Smooth muscle cell (in vitro differentiated cells): ENCODE results near the gene SLC35F1. TPM values are rescaled to one million over a fixed set of nuclear protein-coding genes. Genes with fewer than 3 reads are reported as not detected.

Experiments used
- DNase-seq: peaks from one replicate; lab custom pipeline; 2025; ENCODE audit not compliant: unreplicated experiment; lab: John Stamatoyannopoulos, UW
- H2AFZ ChIP-seq: fragments of 200-600 bp; sonication (generic); 2 replicates; pipeline ENCODE4 v1.6.0; 2016; ENCODE audit warnings: antibody characterized with exemption, low read depth, mild to moderate bottlenecking
- H3F3A ChIP-seq: fragments of 200-600 bp; sonication (generic); 2 replicates; pipeline ENCODE4 v1.6.0; 2017; ENCODE audit warnings: antibody characterized with exemption, low read depth
- H3K27ac ChIP-seq: fragments of 200-600 bp; sonication (generic); 2 replicates; pipeline ENCODE4 v1.5.1; 2016; ENCODE audit warnings: low read depth, mild to moderate bottlenecking
- H3K27me3 ChIP-seq: fragments of 200-600 bp; sonication (generic); 2 replicates; pipeline ENCODE4 v1.6.1; 2016; ENCODE audit warnings: low read depth, mild to moderate bottlenecking
- H3K36me3 ChIP-seq: fragments of 200-600 bp; sonication (generic); 2 replicates; pipeline ENCODE4 v1.5.1; 2016; ENCODE audit warnings: low read depth
- H3K4me1 ChIP-seq: fragments of 200-600 bp; sonication (generic); 2 replicates; pipeline ENCODE4 v1.5.1; 2016; ENCODE audit warnings: low read depth
- H3K4me2 ChIP-seq: fragments of 200-600 bp; sonication (generic); 2 replicates; pipeline ENCODE4 v1.6.0; 2016; ENCODE audit warnings: mild to moderate bottlenecking
- H3K4me3 ChIP-seq: fragments of 200-600 bp; sonication (generic); 2 replicates; pipeline ENCODE4 v1.5.1; 2016; ENCODE audit warnings: mild to moderate bottlenecking
- H3K79me2 ChIP-seq: fragments of 200-600 bp; sonication (generic); 2 replicates; pipeline ENCODE4 v1.6.0; 2016; ENCODE audit warnings: low read depth, mild to moderate bottlenecking
- H3K9ac ChIP-seq: fragments of 200-600 bp; sonication (generic); 2 replicates; pipeline ENCODE4 v1.6.0; 2016; ENCODE audit warnings: low read depth
- H3K9me3 ChIP-seq: fragments of 200-600 bp; sonication (generic); replicated peaks from 2 replicates; pipeline ENCODE4 v1.5.1; 2016; ENCODE audit warnings: low read depth
- H4K20me1 ChIP-seq: fragments of 200-600 bp; sonication (generic); 2 replicates; pipeline ENCODE4 v1.6.0; 2016; ENCODE audit warnings: low read depth
- WGBS: methylation state at CpG from one replicate; pipeline ENCODE4 v1.1.7; 2016; ENCODE audit warnings: low lambda C conversion rate; 5-methylcytosine and 5-hydroxymethylcytosine counted together
- polyA plus RNA-seq: library from polyadenylated mRNA; unstranded; fragments of >200 nt; fragmentation: Nextera tagmentation; extraction: Ambion mirVana; gene quantifications from 2 replicates; pipeline ENCODE4 v1.2.1, GENCODE V29; 2016
- total RNA-seq: library from RNA; depleted of rRNA; stranded (reverse); fragments of >200 nt; gene quantifications from 2 replicates; pipeline ENCODE4 v1.2.3, GENCODE V29; 2014
- TF ChIP-seq, protein P1 (sequence below): fragments of 200-600 bp; sonication (generic); IDR thresholded peaks from 2 replicates; pipeline ENCODE4 v1.5.1; 2017; ENCODE audit warnings: borderline replicate concordance, mild to moderate bottlenecking, antibody characterized with exemption; ENCODE audit not compliant: insufficient read depth, poor library complexity, severe bottlenecking

Gene SLC35F1
- total and polyA plus RNA-seq, 2 experiments from 2014 or later: 0.05 to 0.09 TPM

DNA sequence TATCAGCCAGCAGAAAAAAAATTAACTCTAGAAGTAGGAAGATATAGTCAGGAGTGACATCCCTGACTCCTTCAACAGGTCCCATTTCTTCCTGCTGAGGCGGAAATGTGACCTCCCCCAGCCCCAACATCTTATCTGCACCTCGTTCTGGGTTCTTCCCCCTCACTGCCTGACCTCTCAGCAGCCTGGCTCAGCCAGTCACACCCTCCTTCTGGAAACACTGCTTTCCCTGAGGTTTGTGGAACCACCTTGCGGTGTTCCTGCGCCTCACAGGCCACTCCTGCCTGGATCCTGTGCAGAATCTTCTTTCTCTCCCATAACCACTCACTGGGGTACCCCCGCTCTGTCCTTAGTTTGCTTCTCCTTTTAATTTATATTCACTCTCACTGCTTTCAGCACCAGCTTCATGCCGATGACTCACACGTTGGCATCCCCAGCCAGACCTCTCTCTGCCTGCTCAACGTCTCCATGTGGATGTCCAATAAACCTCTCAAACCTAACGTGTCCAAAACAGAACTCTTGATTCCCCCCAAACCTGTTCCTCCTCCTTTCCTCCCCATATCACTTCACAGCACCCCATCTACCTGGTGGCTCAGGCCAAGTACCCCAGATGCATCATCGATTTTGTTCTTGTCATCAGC, 418.3 kb downstream of the SLC35F1 start:
- no peak overlapping the region for H3K4me3 ChIP-seq
- H3K4me1 ChIP-seq: no peaks in the 10 kb centered on the region
- H3K9me3 ChIP-seq: no peaks in the 10 kb centered on the region
- no peak overlapping the region for H3K4me2 ChIP-seq
- DNase-seq: no peak
- H4K20me1 ChIP-seq: no peaks in the 10 kb centered on the region
- no peaks in the 10 kb centered on the region for H3K27me3 ChIP-seq
- no peaks in the 10 kb centered on the region for H3K36me3 ChIP-seq
- TF ChIP-seq, protein P1, sequence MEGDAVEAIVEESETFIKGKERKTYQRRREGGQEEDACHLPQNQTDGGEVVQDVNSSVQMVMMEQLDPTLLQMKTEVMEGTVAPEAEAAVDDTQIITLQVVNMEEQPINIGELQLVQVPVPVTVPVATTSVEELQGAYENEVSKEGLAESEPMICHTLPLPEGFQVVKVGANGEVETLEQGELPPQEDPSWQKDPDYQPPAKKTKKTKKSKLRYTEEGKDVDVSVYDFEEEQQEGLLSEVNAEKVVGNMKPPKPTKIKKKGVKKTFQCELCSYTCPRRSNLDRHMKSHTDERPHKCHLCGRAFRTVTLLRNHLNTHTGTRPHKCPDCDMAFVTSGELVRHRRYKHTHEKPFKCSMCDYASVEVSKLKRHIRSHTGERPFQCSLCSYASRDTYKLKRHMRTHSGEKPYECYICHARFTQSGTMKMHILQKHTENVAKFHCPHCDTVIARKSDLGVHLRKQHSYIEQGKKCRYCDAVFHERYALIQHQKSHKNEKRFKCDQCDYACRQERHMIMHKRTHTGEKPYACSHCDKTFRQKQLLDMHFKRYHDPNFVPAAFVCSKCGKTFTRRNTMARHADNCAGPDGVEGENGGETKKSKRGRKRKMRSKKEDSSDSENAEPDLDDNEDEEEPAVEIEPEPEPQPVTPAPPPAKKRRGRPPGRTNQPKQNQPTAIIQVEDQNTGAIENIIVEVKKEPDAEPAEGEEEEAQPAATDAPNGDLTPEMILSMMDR: no peak
- H3F3A ChIP-seq: no peaks in the 10 kb centered on the region
- H3K79me2 ChIP-seq: no peaks in the 10 kb centered on the region
- H2AFZ ChIP-seq: no peak overlapping the region
- no peak overlapping the region for H3K9ac ChIP-seq
- H3K27ac ChIP-seq: no peak overlapping the region
- 54% methylated on average over 10 of the region's 10 CpGs for WGBS

DNA sequence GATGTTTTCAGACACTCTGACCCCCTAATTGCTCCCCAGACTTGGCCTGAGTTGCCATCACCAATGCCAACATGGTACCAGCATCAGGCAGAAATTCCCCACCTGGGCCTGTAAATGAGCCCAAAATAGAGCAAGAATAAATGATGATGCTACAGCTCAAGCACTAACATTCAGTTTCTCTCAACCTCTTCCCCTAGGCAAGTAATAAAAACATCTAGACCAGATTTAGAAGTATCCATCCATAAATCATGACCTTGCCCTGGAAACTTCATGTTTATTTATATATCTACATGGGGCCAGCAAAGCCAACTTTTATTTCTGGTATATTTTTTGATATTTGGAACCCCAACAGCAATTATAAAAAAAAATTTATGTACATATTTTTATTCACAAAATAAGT, 419.6 kb downstream of the SLC35F1 start:
- Histone ChIP-seq H2AFZ (no peak overlapping the region), H4K20me1 (no peaks in the 10 kb centered on the region)

DNA sequence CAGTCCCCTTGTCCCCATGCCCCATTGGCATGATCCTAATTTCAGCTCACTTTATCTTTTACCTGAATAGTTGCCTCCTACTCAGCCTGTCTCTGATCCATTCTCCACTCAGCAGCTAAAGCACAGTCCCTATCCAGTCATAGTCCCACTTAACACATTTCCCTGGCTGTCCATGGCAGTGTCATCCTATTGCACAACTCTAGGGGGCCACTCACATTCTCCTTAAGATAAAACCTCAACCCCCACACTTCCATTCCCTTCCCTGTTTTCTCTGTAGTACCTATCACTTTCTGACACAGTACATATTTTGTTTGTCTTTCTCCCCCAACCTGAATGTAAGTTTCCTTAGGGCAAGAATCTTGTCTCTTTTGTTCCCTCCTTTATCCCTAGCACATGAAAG, 420.2 kb downstream of the SLC35F1 start:
- H2AFZ ChIP-seq: no peak overlapping the region
- H3K27ac ChIP-seq: no peak overlapping the region
- TF ChIP-seq, protein P1: no peak
- no peaks in the 10 kb centered on the region for H3K36me3 ChIP-seq
- H3K79me2 ChIP-seq: no peaks in the 10 kb centered on the region
- H3K9me3 ChIP-seq: no peaks in the 10 kb centered on the region
- no peak overlapping the region for H3K9ac ChIP-seq
- H3K4me1 ChIP-seq: no peaks in the 10 kb centered on the region
- H4K20me1 ChIP-seq: no peaks in the 10 kb centered on the region
- H3K4me3 ChIP-seq: no peak overlapping the region
- H3K27me3 ChIP-seq: no peaks in the 10 kb centered on the region
- no peak overlapping the region for H3K4me2 ChIP-seq
- H3F3A ChIP-seq: no peaks in the 10 kb centered on the region
- DNase-seq: no peak

More for the DNA sequence above, 419.6 kb downstream of the SLC35F1 start:
- H3K27me3 ChIP-seq: no peaks in the 10 kb centered on the region
- no peak for DNase-seq
- TF ChIP-seq, protein P1: no peak
- H3K9ac ChIP-seq: no peak overlapping the region
- H3K4me3 ChIP-seq: no peak overlapping the region
- H3K36me3 ChIP-seq: no peaks in the 10 kb centered on the region
- H3F3A ChIP-seq: no peaks in the 10 kb centered on the region
- no peaks in the 10 kb centered on the region for H3K9me3 ChIP-seq
- no peaks in the 10 kb centered on the region for H3K4me1 ChIP-seq
- H3K27ac ChIP-seq: no peak overlapping the region
- H3K79me2 ChIP-seq: no peaks in the 10 kb centered on the region
- H3K4me2 ChIP-seq: no peak overlapping the region

DNA sequence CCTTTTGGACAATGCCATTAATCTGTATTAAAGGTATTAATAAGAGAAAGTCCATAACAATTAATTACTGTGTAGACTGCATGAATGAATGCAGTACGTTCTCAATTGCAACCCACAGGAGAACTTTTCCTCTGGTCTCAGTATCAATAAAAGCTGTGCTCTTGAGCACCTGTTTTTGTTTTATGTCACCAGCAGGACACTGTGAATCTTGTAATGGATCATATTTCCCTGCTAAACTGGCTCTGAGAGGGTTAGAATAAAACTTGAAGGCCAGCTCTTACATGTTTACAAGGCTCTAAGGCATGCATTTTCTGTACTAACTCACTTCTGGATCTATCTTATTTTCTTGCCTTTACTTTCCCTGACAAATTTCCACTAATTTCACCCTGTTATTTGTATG, 426.7 kb downstream of the SLC35F1 start:
- Histone ChIP-seq H3K9ac (no peak overlapping the region), H3K4me2 (no peak overlapping the region), H3K9me3 (no peaks in the 10 kb centered on the region), H4K20me1 (no peaks in the 10 kb centered on the region), H3K36me3 (no peaks in the 10 kb centered on the region), H3K27ac (no peak overlapping the region), H3K79me2 (no peaks in the 10 kb centered on the region), H2AFZ (no peak overlapping the region), H3K27me3 (no peaks in the 10 kb centered on the region), H3K4me3 (no peak overlapping the region), H3F3A (no peaks in the 10 kb centered on the region), H3K4me1 (no peaks in the 10 kb centered on the region)
- DNase-seq: no peak
- 93% methylated on average over 1 of the region's 1 CpG for WGBS
- TF ChIP-seq, protein P1: no peak
